Mesendoderm (in vitro differentiated cells): ENCODE measurements around the gene MXRA7.
"Not testable (repeated sequence)": the region's sequence is repeated elsewhere in the genome, so short reads cannot be mapped to it uniquely, and the experiment has no call there.

Experiments
- DNase-seq: peaks from one replicate; pipeline ENCODE4 v3.0.0; 2013
- H2AK5ac ChIP-seq: 2 replicates; pipeline ENCODE4 v1.6.1; 2013; ENCODE audit warnings: low read length, inconsistent platforms
- H2BK120ac ChIP-seq: 2 replicates; pipeline ENCODE4 v1.6.1; 2013; ENCODE audit warnings: low read depth, mild to moderate bottlenecking, low read length, moderate library complexity, mixed read lengths
- H2BK15ac ChIP-seq: replicated peaks from 2 replicates; pipeline ENCODE4 v1.6.1; 2013; ENCODE audit warnings: low read depth, mild to moderate bottlenecking, moderate library complexity
- H2BK5ac ChIP-seq: 2 replicates; pipeline ENCODE4 v1.6.1; 2013; ENCODE audit warnings: low read length, inconsistent platforms
- H3K18ac ChIP-seq: 2 replicates; pipeline ENCODE4 v1.6.1; 2013; ENCODE audit warnings: mild to moderate bottlenecking, low read length, mixed read lengths
- H3K23ac ChIP-seq: one replicate; pipeline ENCODE4 v1.6.1; 2013; ENCODE audit warnings: low read length
- H3K27ac ChIP-seq: 2 replicates; pipeline ENCODE4 v1.5.1; 2013; ENCODE audit warnings: low read depth, mild to moderate bottlenecking, inconsistent platforms, low read length, moderate library complexity
- H3K27me3 ChIP-seq: 2 replicates; pipeline ENCODE4 v1.6.1; 2013; ENCODE audit warnings: low read length, control low read depth, mild to moderate bottlenecking, inconsistent platforms; ENCODE audit not compliant: insufficient read depth, poor library complexity
- H3K36me3 ChIP-seq: 2 replicates; pipeline ENCODE4 v1.6.1; 2013; ENCODE audit warnings: low read length, inconsistent platforms; ENCODE audit not compliant: control insufficient read depth, insufficient read depth
- H3K4ac ChIP-seq: one replicate; pipeline ENCODE4 v1.6.1; 2013; ENCODE audit warnings: low read depth, mild to moderate bottlenecking, low read length, moderate library complexity
- H3K4me1 ChIP-seq: 2 replicates; pipeline ENCODE4 v1.6.1; 2013; ENCODE audit warnings: low read depth, low read length, inconsistent platforms; ENCODE audit not compliant: control insufficient read depth
- H3K4me2 ChIP-seq: 2 replicates; pipeline ENCODE4 v1.6.1; 2013; ENCODE audit warnings: low read length
- H3K4me3 ChIP-seq: 2 replicates; pipeline ENCODE4 v1.5.1; 2013; ENCODE audit warnings: mild to moderate bottlenecking, low read length
- H3K56ac ChIP-seq: one replicate; pipeline ENCODE4 v1.6.1; 2013; ENCODE audit warnings: low read length
- H3K79me1 ChIP-seq: 2 replicates; pipeline ENCODE4 v1.6.1; 2013; ENCODE audit warnings: low read length, inconsistent platforms
- H3K79me2 ChIP-seq: 2 replicates; pipeline ENCODE4 v1.6.1; 2013; ENCODE audit warnings: mild to moderate bottlenecking, low read length; ENCODE audit not compliant: control insufficient read depth, insufficient read depth
- H3K9ac ChIP-seq: 2 replicates; pipeline ENCODE4 v1.6.1; 2013; ENCODE audit warnings: low read length, inconsistent platforms
- H4K5ac ChIP-seq: one replicate; pipeline ENCODE4 v1.6.1; 2013; ENCODE audit warnings: low read length
- H4K8ac ChIP-seq: one replicate; pipeline ENCODE4 v1.6.1; 2013; ENCODE audit warnings: low read depth, mild to moderate bottlenecking, control low read depth, low read length, moderate library complexity
- WGBS: extraction: QIAGEN DNeasy Blood & Tissue Kit; methylation state at CpG from one replicate; pipeline ENCODE4 v1.1.7; 2013; ENCODE audit warnings: low lambda C conversion rate, missing lambda C conversion rate; ENCODE audit not compliant: insufficient coverage; ENCODE audit errors: extremely low coverage; 5-methylcytosine and 5-hydroxymethylcytosine counted together

Gene MXRA7

GRCh38 chr17:76642032-76642561 lies 68.7 kb downstream of the MXRA7 start:
- no peak overlapping the region for H3K9ac ChIP-seq
- DNase-seq: no peak
- no peak overlapping the region for H3K23ac ChIP-seq
- no peak overlapping the region for H4K5ac ChIP-seq
- no peak overlapping the region for H2BK120ac ChIP-seq
- no peak overlapping the region for H2BK5ac ChIP-seq
- no peak overlapping the region for H3K4ac ChIP-seq
- no peak overlapping the region for H3K18ac ChIP-seq
- no peak overlapping the region for H3K4me3 ChIP-seq
- no peak overlapping the region for H3K4me2 ChIP-seq
- WGBS: no CpG with 5 or more reads among the region's 5 CpGs
- H3K4me1 ChIP-seq: no peaks in the 10 kb centered on the region
- no peak overlapping the region for H3K56ac ChIP-seq
- H3K27ac ChIP-seq: no peak overlapping the region
- no peak overlapping the region for H2AK5ac ChIP-seq
- no peaks in the 10 kb centered on the region for H3K36me3 ChIP-seq
- H2BK15ac ChIP-seq: no peak overlapping the region
- H3K79me2 ChIP-seq: no peaks in the 10 kb centered on the region
- no peaks in the 10 kb centered on the region for H3K79me1 ChIP-seq
- no peaks in the 10 kb centered on the region for H3K27me3 ChIP-seq
- no peak overlapping the region for H4K8ac ChIP-seq

GRCh38 chr17:76641501-76641900 lies 69.3 kb downstream of the MXRA7 start:
- Histone ChIP-seq H3K79me2 (no peaks in the 10 kb centered on the region), H3K27ac (no peak overlapping the region), H2BK15ac (no peak overlapping the region), H3K56ac (no peak overlapping the region), H3K18ac (no peak overlapping the region), H4K8ac (no peak overlapping the region), H4K5ac (no peak overlapping the region), H3K23ac (no peak overlapping the region), H3K27me3 (no peaks in the 10 kb centered on the region), H3K4me1 (no peaks in the 10 kb centered on the region), H3K79me1 (no peaks in the 10 kb centered on the region), H2BK120ac (no peak overlapping the region), H3K36me3 (no peaks in the 10 kb centered on the region), H3K9ac (no peak overlapping the region), H2BK5ac (no peak overlapping the region), H3K4me2 (no peak overlapping the region), H3K4me3 (no peak overlapping the region), H2AK5ac (no peak overlapping the region), H3K4ac (no peak overlapping the region)
- WGBS: no CpG with 5 or more reads among the region's 3 CpGs
- peak; percentile 70 for DNase-seq

GRCh38 chr17:76640550-76641380 lies 70.0 kb downstream of the MXRA7 start:
- H2BK120ac ChIP-seq: no peak overlapping the region
- no peak overlapping the region for H3K4ac ChIP-seq
- no peaks in the 10 kb centered on the region for H3K79me1 ChIP-seq
- no peak overlapping the region for H3K23ac ChIP-seq
- no CpG with 5 or more reads among the region's 6 CpGs for WGBS
- H3K4me1 ChIP-seq: no peaks in the 10 kb centered on the region
- no peak overlapping the region for H2BK15ac ChIP-seq
- no peak overlapping the region for H3K27ac ChIP-seq
- H2AK5ac ChIP-seq: no peak overlapping the region
- no peak overlapping the region for H3K4me3 ChIP-seq
- H3K36me3 ChIP-seq: no peaks in the 10 kb centered on the region
- H3K27me3 ChIP-seq: no peaks in the 10 kb centered on the region
- no peak overlapping the region for H3K4me2 ChIP-seq
- no peak for DNase-seq
- H3K56ac ChIP-seq: no peak overlapping the region
- no peak overlapping the region for H4K5ac ChIP-seq
- no peaks in the 10 kb centered on the region for H3K79me2 ChIP-seq
- no peak overlapping the region for H2BK5ac ChIP-seq
- H3K9ac ChIP-seq: no peak overlapping the region
- no peak overlapping the region for H3K18ac ChIP-seq
- no peak overlapping the region for H4K8ac ChIP-seq

GRCh38 chr17:76638263-76638662 lies 72.5 kb downstream of the MXRA7 start:
- WGBS: no CpG with 5 or more reads among the region's 10 CpGs
- H3K23ac ChIP-seq: no peak overlapping the region
- H3K4ac ChIP-seq: no peak overlapping the region
- H3K36me3 ChIP-seq: no peaks in the 10 kb centered on the region
- H3K79me2 ChIP-seq: no peaks in the 10 kb centered on the region
- H4K5ac ChIP-seq: no peak overlapping the region
- H3K4me1 ChIP-seq: no peaks in the 10 kb centered on the region
- H3K4me3 ChIP-seq: no peak overlapping the region
- no peak overlapping the region for H4K8ac ChIP-seq
- no peaks in the 10 kb centered on the region for H3K27me3 ChIP-seq
- no peaks in the 10 kb centered on the region for H3K79me1 ChIP-seq
- H3K18ac ChIP-seq: no peak overlapping the region
- H2BK120ac ChIP-seq: no peak overlapping the region
- H3K4me2 ChIP-seq: no peak overlapping the region
- no peak overlapping the region for H3K56ac ChIP-seq
- DNase-seq: no peak
- H2BK5ac ChIP-seq: no peak overlapping the region
- no peak overlapping the region for H3K9ac ChIP-seq
- no peak overlapping the region for H3K27ac ChIP-seq
- no peak overlapping the region for H2AK5ac ChIP-seq
- H2BK15ac ChIP-seq: no peak overlapping the region

- H3K36me3 ChIP-seq, H3K4me2 ChIP-seq, H3K27me3 ChIP-seq, H3K23ac ChIP-seq, H2BK15ac ChIP-seq, DNase-seq, H3K79me1 ChIP-seq, H3K9ac ChIP-seq, H3K27ac ChIP-seq, H4K5ac ChIP-seq, H2BK120ac ChIP-seq, H3K4ac ChIP-seq, H2AK5ac ChIP-seq, H3K79me2 ChIP-seq, H3K18ac ChIP-seq, H3K4me3 ChIP-seq, H3K56ac ChIP-seq, H4K8ac ChIP-seq, H2BK5ac ChIP-seq, H3K4me1 ChIP-seq: not testable (repeated sequence)
- no CpG with 5 or more reads among the region's 27 CpGs for WGBS
Observed at GRCh38 chr17:76636486-76637206, 74.1 kb downstream of the MXRA7 start.
